GM21737 (cell line): ENCODE data around the gene PRIM1.
A peak's percentile ranks its signal among the peaks of the same experiment; 100 is the strongest.
"Not testable (repeated sequence)": the region's sequence is repeated elsewhere in the genome, so short reads cannot be mapped to it uniquely, and the experiment has no call there.

ENCODE experiments used
- ATAC-seq: cut with Tn5 transposase; IDR thresholded peaks from one replicate; pipeline ENCODE4 v1.9.1; 2021; ENCODE audit warnings: mild to moderate bottlenecking, moderate library complexity; ENCODE audit not compliant: unreplicated experiment

The PRIM1 gene

GRCh38 chr12:56751712-56752598, at the start of gene PRIM1:
PRIM1 (minus strand) TSS chr12:56752323; CDS start chr12:56752298, 25 bp downstream.
- ATAC-seq = peak; percentile 71

GRCh38 chr12:56800221-56800620, 48.1 kb upstream of the PRIM1 start:
- no peak for ATAC-seq

- not testable (repeated sequence) for ATAC-seq
Observed at GRCh38 chr12:56799345-56799744, 47.2 kb upstream of the PRIM1 start.

GRCh38 chr12:56795791-56796190, 43.7 kb upstream of the PRIM1 start:
- ATAC-seq = not testable (repeated sequence)

GRCh38 chr12:56795046-56795562, 43.0 kb upstream of the PRIM1 start:
- not testable (repeated sequence) for ATAC-seq

GRCh38 chr12:56793124-56793523, 41.0 kb upstream of the PRIM1 start:
- not testable (repeated sequence) for ATAC-seq

GRCh38 chr12:56792678-56793077, 40.6 kb upstream of the PRIM1 start:
- no peak for ATAC-seq

GRCh38 chr12:56789429-56789828, 37.3 kb upstream of the PRIM1 start:
- ATAC-seq = not testable (repeated sequence)

GRCh38 chr12:56787498-56787897, 35.4 kb upstream of the PRIM1 start:
- ATAC-seq = no peak

- ATAC-seq = no peak
Observed at GRCh38 chr12:56785874-56786273, 33.8 kb upstream of the PRIM1 start.

- ATAC-seq = no peak
Observed at GRCh38 chr12:56785141-56785865, 33.2 kb upstream of the PRIM1 start.

GRCh38 chr12:56781726-56782125, 29.6 kb upstream of the PRIM1 start:
- ATAC-seq = no peak

GRCh38 chr12:56778756-56779155, 26.6 kb upstream of the PRIM1 start:
- ATAC-seq = no peak

- no peak for ATAC-seq
Observed at GRCh38 chr12:56776654-56777053, 24.5 kb upstream of the PRIM1 start.

GRCh38 chr12:56775638-56776037, 23.5 kb upstream of the PRIM1 start:
- no peak for ATAC-seq

- ATAC-seq = no peak
Observed at GRCh38 chr12:56773113-56773512, 21.0 kb upstream of the PRIM1 start.

- no peak for ATAC-seq
Observed at GRCh38 chr12:56772625-56773024, 20.5 kb upstream of the PRIM1 start.

GRCh38 chr12:56769868-56770267, 17.7 kb upstream of the PRIM1 start:
- ATAC-seq = no peak

- no peak for ATAC-seq
Observed at GRCh38 chr12:56768424-56768823, 16.3 kb upstream of the PRIM1 start.

GRCh38 chr12:56766535-56766934, 14.4 kb upstream of the PRIM1 start:
- peak; percentile 97 for ATAC-seq

- ATAC-seq = no peak
Observed at GRCh38 chr12:56763753-56764657, 11.9 kb upstream of the PRIM1 start.
